Activated T-helper 2 cell treated with anti-CD3 and anti-CD28 coated beads, Interferon-gamma antibody, Interleukin-2, Interleukin-4, amounts not matched to agents 10 μg/mL and 5 μg/mL and 100 μg/mL, durations not matched to agents 14 hours and 24 hours and 36 hours (primary cell): ENCODE data around the gene LMTK2. TPM values are rescaled to one million over a fixed set of nuclear protein-coding genes. Genes with fewer than 3 reads are reported as not detected.
"Not testable (repeated sequence)": the region's sequence is repeated elsewhere in the genome, so short reads cannot be mapped to it uniquely, and the experiment has no call there.

ENCODE experiments used
- DNase-seq: peaks from one replicate; pipeline ENCODE4 v3.0.0; 2021; ENCODE audit warnings: low spot score
- H3K27ac Mint-ChIP-seq: one replicate; pipeline ENCODE4 v1.8.0; 2021; ENCODE audit warnings: mixed read lengths
- H3K27me3 Mint-ChIP-seq: one replicate; pipeline ENCODE4 v1.8.0; 2021; ENCODE audit warnings: low read depth, mixed read lengths
- H3K36me3 Mint-ChIP-seq: one replicate; pipeline ENCODE4 v1.8.0; 2021; ENCODE audit warnings: low read depth, mixed read lengths
- H3K4me1 Mint-ChIP-seq: one replicate; pipeline ENCODE4 v1.8.0; 2021; ENCODE audit warnings: low read depth, mixed read lengths
- H3K4me3 Mint-ChIP-seq: one replicate; pipeline ENCODE4 v1.8.0; 2021; ENCODE audit warnings: low read depth, mild to moderate bottlenecking, moderate library complexity, mixed read lengths
- H3K9me3 Mint-ChIP-seq: one replicate; pipeline ENCODE4 v1.8.0; 2021; ENCODE audit warnings: mixed read lengths
- intact Hi-C: fragments of 100-400 bp; cut with micrococcal nuclease; formaldehyde crosslinking; loops from one replicate; pipeline ENCODE4 v1.15.1; 2023
- total RNA-seq: library from RNA; stranded (reverse); gene quantifications from 2 replicates; pipeline ENCODE4 v1.2.3, GENCODE V29; 2022

Gene LMTK2
- total RNA-seq, 1 donor from 2014 or later = 14.7 TPM

DNA sequence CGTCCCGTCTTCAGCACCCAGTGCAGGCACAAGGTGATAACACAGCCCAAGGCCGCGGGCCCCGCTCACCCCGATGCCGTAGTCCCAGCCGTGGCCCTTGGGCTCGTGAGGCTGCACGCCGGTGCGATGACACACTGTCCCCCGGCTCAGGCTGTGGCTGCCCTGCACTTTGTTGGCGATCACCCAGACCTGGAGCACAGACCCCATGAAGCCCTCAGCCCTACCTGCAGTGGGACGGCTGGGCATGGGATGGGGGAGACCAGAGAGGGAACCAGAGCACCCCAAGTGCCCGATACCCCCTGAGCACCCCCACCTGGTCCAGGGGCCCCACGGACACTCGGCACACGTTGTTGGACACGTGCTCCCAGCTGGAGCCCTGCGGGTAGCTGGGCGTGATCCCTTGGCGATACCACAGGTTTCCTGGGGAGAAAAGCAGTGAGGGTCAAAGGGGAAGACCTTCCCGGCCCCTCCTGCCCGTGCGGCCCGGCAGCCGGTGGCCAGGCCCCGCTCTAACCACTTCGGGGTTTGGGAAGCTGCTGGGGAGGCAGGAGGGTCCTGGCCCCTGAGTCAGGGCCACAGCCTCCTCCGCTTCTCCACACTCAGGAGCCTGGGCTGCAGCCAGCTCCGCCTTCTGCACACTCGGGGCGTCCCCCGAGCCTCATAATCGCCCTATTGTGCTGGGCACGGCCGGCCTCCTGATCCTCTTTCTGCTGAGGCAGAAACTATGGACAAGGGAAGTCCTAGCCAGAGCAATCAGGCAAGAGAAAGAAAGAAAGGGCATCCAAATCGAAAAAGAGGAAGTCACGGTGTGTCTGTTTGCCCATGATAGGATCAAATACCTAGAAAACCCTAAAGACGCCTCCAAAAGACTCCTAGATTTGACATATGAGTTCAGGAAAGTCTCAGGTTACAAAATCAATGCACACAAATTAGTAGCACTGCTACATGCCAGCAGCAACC is 111.2 kb downstream of the LMTK2 start:
- H3K9me3 Mint-ChIP-seq = no peaks in the 10 kb centered on the region
- H3K36me3 Mint-ChIP-seq = peaks cover 19% of the 10 kb centered on the region
- no peaks in the 10 kb centered on the region for H3K27me3 Mint-ChIP-seq
- intact Hi-C loops = no loop called here
- H3K27ac Mint-ChIP-seq = no peak overlapping the region
- peaks cover 11% of the 10 kb centered on the region for H3K4me1 Mint-ChIP-seq
- no peak overlapping the region for H3K4me3 Mint-ChIP-seq
- DNase-seq = no peak

DNA sequence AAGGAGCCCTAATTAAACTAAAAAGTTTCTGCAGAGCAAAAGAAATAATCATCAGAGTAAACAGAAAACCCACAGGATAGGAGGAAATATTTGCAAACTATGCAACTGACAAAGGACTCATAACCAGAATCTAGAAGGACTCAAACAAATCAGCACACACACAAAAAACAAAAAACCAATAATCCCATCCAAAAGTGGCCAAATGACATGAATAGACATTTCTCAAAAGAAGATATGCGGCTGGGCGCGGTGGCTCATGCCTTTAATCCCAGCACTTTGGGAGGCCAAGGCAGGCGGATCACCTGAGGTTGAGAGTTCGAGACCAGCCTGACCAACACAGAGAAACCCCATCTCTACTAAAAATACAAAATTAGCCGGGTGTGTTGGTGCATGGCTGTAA is 112.7 kb downstream of the LMTK2 start:
- H3K9me3 Mint-ChIP-seq, intact Hi-C loops, H3K27me3 Mint-ChIP-seq, H3K4me3 Mint-ChIP-seq, DNase-seq, H3K27ac Mint-ChIP-seq: not testable (repeated sequence)
- Mint-ChIP-seq H3K4me1 (peaks cover 11% of the 10 kb centered on the region), H3K36me3 (peaks cover 19% of the 10 kb centered on the region)

DNA sequence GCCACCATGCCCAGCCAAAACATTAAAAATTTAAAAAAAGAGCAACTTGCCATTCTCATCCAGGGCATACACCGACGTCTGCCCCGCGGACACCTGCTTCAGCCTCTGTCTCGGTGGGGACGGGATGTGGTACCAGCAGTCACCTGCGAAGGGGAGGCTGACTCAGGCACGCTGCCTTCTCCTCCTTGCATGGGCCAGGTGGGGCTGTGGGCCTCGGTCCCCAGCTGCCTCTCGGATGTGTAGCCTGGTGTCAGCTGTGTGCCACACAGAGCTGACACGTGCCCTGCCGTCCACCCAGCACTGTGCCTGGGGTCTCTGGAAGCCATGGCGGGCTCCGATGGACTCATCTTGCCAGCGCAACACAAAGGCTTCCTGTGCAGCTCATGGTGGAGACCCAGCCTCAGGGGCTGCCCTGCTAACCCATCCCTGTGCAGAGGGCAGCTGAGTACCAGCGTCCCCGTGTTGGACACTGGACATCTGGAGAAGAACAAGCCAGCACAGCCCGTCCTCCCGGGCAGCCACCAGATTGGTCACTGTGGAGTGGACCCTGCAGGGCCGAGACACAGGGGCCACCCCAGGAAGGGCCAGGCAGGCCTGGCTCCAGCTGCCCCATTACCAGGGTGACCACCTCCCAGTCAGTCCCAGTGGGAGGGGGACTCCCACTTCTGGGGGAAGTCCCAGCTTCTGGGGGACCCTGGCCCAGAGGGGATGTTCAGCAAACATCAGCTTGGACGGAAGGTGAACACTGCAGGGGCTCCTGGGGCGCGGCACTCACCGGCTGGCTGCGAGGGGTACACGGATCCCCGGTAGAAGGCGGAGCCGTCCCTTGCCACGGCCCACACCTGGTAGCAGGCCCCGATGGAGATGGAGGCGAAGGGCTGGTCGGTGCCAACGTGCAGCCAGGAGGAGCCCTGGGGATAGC is 115.2 kb downstream of the LMTK2 start:
- Mint-ChIP-seq H3K36me3 (peaks cover 19% of the 10 kb centered on the region), H3K27ac (no peak overlapping the region), H3K9me3 (no peaks in the 10 kb centered on the region), H3K27me3 (no peaks in the 10 kb centered on the region), H3K4me1 (peaks cover 11% of the 10 kb centered on the region), H3K4me3 (no peak overlapping the region)
- DNase-seq = no peak
- intact Hi-C loops = no loop called here

DNA sequence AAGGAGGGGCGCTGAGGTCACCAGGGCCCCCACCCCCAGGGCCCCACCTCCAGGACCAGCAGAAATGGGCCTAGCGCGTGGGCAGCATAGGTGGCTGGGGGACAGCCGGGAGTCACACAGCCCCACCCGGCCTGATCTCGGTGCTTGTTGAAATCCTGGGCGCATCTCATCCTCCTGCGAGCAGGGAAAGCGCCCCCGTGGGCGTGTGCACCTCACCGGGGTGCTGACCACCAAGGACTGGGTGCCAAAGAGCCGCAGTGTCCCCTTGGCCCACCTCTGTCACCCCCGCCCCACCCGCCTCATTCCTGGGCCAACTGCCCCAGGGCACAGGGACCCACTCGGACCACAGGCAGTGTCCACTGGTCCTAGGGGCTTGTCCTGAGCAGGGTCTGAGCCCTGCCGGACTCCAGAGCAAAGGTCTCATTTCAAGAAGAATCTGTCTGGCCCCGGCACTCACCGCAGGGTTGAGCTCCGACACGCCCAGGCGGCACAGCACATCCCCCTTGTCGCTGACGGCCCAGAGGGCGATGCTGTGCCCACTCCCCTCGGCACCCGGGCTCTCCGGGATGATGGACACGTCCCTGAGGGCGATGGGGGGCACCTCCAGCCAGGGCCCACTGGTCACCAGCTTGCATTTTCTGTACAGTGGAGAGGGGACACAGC is 116.0 kb downstream of the LMTK2 start:
- no peaks in the 10 kb centered on the region for H3K9me3 Mint-ChIP-seq
- peaks cover 19% of the 10 kb centered on the region for H3K36me3 Mint-ChIP-seq
- H3K27ac Mint-ChIP-seq = no peak overlapping the region
- intact Hi-C loops = no loop called here
- DNase-seq = no peak
- H3K4me3 Mint-ChIP-seq = no peak overlapping the region
- H3K27me3 Mint-ChIP-seq = no peaks in the 10 kb centered on the region
- H3K4me1 Mint-ChIP-seq = peaks cover 11% of the 10 kb centered on the region

DNA sequence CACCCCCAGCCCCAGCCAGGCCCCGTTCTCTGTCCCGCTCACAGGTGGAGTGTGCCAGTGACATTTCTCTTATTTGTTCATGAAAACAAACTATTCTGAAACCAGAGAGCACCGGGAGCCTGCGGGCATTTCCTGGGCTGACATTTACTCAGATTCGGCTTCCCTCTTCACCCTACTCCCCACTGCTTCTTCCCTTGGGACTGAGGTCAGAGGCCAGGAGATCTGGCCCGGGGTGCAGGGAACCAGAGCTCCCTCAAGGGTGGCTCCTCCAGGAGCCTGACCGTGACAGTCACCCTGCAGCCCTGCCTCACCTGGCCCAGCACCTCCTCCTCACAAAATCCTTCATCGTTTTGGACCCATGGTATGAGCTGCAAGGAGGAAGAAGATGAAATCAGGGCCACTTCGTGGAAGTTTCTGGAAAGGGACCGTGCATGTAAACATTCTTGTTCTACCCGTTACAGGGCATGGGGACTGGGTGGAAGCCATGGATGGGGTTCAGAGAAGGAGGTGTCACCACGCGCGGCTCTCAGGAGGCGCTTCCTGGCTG is 116.8 kb downstream of the LMTK2 start:
- Mint-ChIP-seq H3K27ac (no peak overlapping the region), H3K9me3 (no peaks in the 10 kb centered on the region), H3K4me1 (peaks cover 7% of the 10 kb centered on the region), H3K4me3 (no peak overlapping the region), H3K27me3 (no peaks in the 10 kb centered on the region), H3K36me3 (peaks cover 22% of the 10 kb centered on the region)
- no peak for DNase-seq
- intact Hi-C loops = no loop called here

DNA sequence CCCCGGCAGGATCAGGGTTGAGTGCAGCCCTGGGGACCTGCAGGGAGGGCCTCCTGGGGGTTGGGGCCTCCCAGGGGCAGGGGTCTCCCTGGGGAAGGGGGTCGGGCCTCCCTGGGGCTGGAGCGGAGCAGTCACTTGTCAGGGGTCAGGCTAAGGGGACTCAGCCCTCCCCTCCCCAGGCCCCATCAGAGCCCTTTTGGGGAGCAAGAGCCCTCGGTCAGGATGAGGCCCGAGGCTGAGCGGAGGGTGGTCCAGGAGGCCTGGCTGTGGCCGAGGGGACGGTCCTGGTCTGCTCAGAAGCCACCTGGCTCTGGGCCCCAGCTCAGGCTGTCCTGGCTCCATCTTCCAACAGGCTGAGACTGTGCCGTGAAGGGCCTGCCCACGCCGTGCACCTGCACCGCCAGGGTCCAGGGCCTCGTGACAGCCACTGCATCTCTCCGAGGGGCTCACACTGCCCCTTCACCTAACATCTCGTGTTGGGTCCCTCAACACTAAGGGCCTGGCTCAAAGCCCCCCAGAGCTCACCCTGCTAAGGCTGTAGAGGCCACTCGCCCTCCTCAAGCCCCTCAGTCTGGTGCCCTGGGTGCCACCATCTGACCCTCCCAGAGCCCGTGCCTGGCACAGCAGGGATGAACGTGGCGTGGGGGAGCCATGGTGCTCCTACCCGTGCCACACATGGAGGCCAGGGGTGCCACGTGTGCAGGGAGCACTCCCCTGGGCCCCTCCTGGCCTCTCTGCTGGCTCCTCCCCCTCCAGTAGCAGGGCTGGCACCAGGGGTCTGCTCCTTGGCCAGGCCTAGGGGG is 117.4 kb downstream of the LMTK2 start:
- Mint-ChIP-seq H3K27ac (no peak overlapping the region), H3K4me3 (no peak overlapping the region), H3K36me3 (peaks cover 17% of the 10 kb centered on the region), H3K4me1 (peaks cover 2% of the 10 kb centered on the region), H3K27me3 (no peaks in the 10 kb centered on the region), H3K9me3 (no peaks in the 10 kb centered on the region)
- no peak for DNase-seq
- intact Hi-C loops = no loop called here

DNA sequence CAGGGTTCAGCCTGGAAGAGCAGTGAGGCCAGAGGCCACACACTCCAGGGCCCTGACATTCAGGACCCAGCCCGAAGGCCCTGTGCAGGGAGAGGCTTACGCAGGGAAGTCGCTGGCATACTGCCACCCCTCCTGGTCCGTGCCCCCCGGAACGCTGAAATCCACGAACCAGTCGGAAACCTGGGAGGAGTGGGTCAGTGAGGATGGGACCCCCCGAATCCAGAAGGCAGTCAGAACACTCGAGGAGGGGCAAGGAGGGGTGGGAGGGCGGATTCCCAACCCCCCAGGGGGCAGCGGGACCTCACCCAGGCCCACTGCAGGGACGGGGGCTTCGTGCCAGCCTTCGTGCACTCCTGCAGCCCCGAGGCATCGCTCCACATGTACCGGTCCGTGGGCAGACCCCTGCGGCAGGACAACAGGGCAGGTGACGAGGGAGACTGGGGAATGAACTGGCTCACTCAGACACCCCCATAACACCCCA is 118.1 kb downstream of the LMTK2 start:
- H3K4me3 Mint-ChIP-seq = no peak overlapping the region
- DNase-seq = no peak
- H3K27ac Mint-ChIP-seq = no peak overlapping the region
- H3K36me3 Mint-ChIP-seq = peaks cover 13% of the 10 kb centered on the region
- no peaks in the 10 kb centered on the region for H3K9me3 Mint-ChIP-seq
- intact Hi-C loops = no loop called here
- H3K4me1 Mint-ChIP-seq = no peaks in the 10 kb centered on the region
- H3K27me3 Mint-ChIP-seq = no peaks in the 10 kb centered on the region

DNA sequence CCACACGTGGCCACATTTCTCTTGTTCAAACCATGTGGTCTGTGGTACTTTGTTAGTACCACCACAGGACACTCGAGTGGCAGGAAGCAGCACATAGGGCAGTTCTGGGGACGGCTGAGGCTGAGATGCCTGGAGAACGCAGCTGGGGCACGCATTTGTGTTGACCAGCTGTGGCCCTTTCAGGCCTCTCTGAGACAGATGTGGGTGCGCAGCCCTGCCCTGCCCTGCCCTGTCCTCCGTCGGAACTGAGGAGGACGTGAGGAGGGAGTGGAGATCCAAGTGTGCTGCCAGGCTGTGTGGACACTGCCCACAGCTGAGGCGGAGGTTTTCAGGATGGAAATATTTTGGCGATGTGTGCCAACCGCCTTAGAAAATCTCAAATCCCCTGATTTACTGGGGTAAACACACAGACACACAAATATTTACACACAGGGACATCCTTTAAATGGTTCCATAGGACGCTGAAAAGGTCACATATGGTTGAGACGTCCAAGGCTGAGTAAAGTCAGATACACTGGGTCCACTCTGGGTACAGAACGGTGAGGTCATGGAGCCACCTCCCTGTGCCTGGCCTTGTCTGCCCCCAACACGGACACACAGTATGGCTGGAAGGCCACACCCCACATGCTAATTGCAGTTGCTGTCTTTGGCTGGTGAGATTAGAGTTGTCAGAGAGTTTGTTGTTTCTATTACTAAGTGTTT is 119.4 kb downstream of the LMTK2 start:
- peaks cover 14% of the 10 kb centered on the region for H3K36me3 Mint-ChIP-seq
- intact Hi-C loops = no loop called here
- H3K27ac Mint-ChIP-seq = no peak overlapping the region
- H3K27me3 Mint-ChIP-seq = no peaks in the 10 kb centered on the region
- DNase-seq = no peak
- H3K9me3 Mint-ChIP-seq = no peaks in the 10 kb centered on the region
- no peaks in the 10 kb centered on the region for H3K4me1 Mint-ChIP-seq
- no peak overlapping the region for H3K4me3 Mint-ChIP-seq

DNA sequence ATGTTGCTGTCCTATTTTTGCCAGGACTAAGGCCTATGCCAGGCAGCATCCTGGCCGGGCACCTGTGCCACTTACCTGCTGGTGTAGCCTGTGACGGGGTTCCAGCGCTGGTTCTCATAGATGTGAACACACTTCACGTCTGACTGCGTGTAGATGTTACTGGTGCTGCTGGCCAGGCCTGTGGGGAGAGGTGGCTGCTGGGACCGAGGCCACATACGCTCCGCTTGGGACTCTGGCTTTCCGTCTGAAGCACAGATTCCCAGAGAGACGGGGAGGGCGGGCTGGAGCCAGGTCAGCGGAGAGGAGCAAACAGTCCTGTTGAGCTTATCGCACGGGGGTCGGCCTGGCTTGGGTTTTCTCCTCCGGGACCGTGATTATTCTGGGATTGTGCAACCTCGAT is 121.3 kb downstream of the LMTK2 start:
- DNase-seq = no peak
- intact Hi-C loops = no loop called here
- H3K27me3 Mint-ChIP-seq = no peaks in the 10 kb centered on the region

DNA sequence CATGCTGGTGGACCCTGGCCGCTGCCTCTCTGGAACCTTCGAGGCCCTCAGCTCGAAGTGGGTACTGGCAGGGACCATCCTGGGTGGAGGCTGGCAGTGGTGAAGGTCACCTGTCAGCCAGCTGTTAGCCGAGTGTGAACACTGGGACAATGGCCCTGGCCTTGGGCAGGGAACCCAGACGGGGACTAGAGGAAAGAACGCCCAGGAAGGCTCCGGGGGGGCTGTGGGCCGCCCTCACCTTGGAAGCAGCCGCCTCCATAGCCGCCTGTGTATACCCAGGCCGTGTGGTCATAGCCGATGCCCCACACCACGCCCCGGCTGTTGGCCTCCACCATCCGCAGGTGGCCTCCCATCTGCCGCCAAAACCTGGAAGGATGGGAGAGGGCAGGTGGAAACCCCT is 122.1 kb downstream of the LMTK2 start:
- Mint-ChIP-seq H3K27ac (no peak overlapping the region), H3K4me1 (no peaks in the 10 kb centered on the region), H3K4me3 (no peak overlapping the region), H3K27me3 (no peaks in the 10 kb centered on the region), H3K36me3 (peaks cover 12% of the 10 kb centered on the region), H3K9me3 (no peaks in the 10 kb centered on the region)
- intact Hi-C loops = no loop called here
- no peak for DNase-seq

More for the DNA sequence above, 121.3 kb downstream of the LMTK2 start:
- no peak overlapping the region for H3K4me3 Mint-ChIP-seq
- H3K36me3 Mint-ChIP-seq = peaks cover 10% of the 10 kb centered on the region
- no peaks in the 10 kb centered on the region for H3K9me3 Mint-ChIP-seq
- no peak overlapping the region for H3K27ac Mint-ChIP-seq
- H3K4me1 Mint-ChIP-seq = no peaks in the 10 kb centered on the region

DNA sequence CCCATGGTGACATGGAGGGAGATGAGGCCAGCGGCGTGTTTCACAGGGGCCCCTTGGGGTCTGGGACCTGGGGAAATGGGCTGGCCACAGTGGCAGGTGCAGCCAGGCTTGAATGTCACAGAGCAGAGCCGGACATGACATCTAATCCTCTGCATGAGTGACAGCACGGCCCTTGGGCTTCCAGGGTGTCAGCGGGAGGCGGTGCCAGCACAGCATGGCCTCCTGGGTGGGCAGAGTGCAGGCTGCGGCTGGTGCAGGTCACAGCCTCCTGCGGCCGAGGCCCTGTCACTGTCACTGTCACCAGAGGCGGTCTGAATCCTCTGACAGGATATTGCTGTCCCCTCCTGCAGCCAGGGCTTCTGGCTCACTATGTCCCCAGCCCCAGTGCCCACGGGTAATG is 122.8 kb downstream of the LMTK2 start:
- H3K27me3 Mint-ChIP-seq = no peaks in the 10 kb centered on the region
- H3K9me3 Mint-ChIP-seq = no peaks in the 10 kb centered on the region
- no peak for DNase-seq
- peaks cover 15% of the 10 kb centered on the region for H3K36me3 Mint-ChIP-seq
- intact Hi-C loops = no loop called here
- H3K27ac Mint-ChIP-seq = no peak overlapping the region
- no peak overlapping the region for H3K4me3 Mint-ChIP-seq
- H3K4me1 Mint-ChIP-seq = no peaks in the 10 kb centered on the region
